HFF-Myc (cell line): Measurements from ENCODE around the gene RBFOX1.

Source experiments
- DNase-seq: peaks from one replicate; pipeline ENCODE4 v3.0.0-alpha.2; 2011; ENCODE audit warnings: low read depth; ENCODE audit errors: extremely low read depth
- H3K4me3 ChIP-seq: replicated peaks from 2 replicates; pipeline ENCODE4 v1.5.1; 2011; ENCODE audit warnings: low read depth, mild to moderate bottlenecking, control low read depth, low read length
- CTCF ChIP-seq: IDR thresholded peaks from 2 replicates; pipeline ENCODE4 v1.5.1; 2012; ENCODE audit warnings: mild to moderate bottlenecking, low read depth, low read length, control low read depth; ENCODE audit errors: missing control alignments

Gene RBFOX1

GRCh38 chr16:7515543-7515942, 182.9 kb downstream of the RBFOX1 start:
- H3K4me3 ChIP-seq: no peak overlapping the region
- DNase-seq: no peak
- TF ChIP-seq CTCF: no peak

- no peak for DNase-seq
- no peak overlapping the region for H3K4me3 ChIP-seq
- no peak for TF ChIP-seq CTCF
Observed at GRCh38 chr16:7517496-7517895, 184.9 kb downstream of the RBFOX1 start.

GRCh38 chr16:7518158-7518557, 185.5 kb downstream of the RBFOX1 start:
- no peak for TF ChIP-seq CTCF
- no peak for DNase-seq
- no peak overlapping the region for H3K4me3 ChIP-seq

- DNase-seq: no peak
- no peak overlapping the region for H3K4me3 ChIP-seq
- TF ChIP-seq CTCF: no peak
Observed at GRCh38 chr16:7521834-7522233, 189.2 kb downstream of the RBFOX1 start.

GRCh38 chr16:7524419-7524818, 191.8 kb downstream of the RBFOX1 start:
- TF ChIP-seq CTCF: no peak
- no peak overlapping the region for H3K4me3 ChIP-seq
- no peak for DNase-seq

GRCh38 chr16:7526736-7527135, 194.1 kb downstream of the RBFOX1 start:
- H3K4me3 ChIP-seq: no peak overlapping the region
- no peak for DNase-seq
- TF ChIP-seq CTCF: no peak

- no peak for TF ChIP-seq CTCF
- DNase-seq: no peak
- no peak overlapping the region for H3K4me3 ChIP-seq
Observed at GRCh38 chr16:7532534-7532933, 199.9 kb downstream of the RBFOX1 start.
